Suprapubic skin (tissue), 4 donors: Measurements from ENCODE around the gene TTC1.

ENCODE experiments used
- CTCF ChIP-seq, 2 donors: fragments of 200-600 bp in 1 of 2; fragments of 450-650 bp in 1 of 2; sonication (generic) in 1 of 2; IDR thresholded peaks; one replicate each; pipeline ENCODE4 v1.5.1; 2016 to 2019; ENCODE audit warnings: antibody characterized with exemption in 2 of 2, mild to moderate bottlenecking in 1 of 2, moderate library complexity in 1 of 2
- POLR2A ChIP-seq, 2 donors: fragments of 450-650 bp; IDR thresholded peaks; one replicate each; pipeline ENCODE4 v1.6.1; 2017; ENCODE audit warnings: antibody characterized with exemption in 2 of 2, mild to moderate bottlenecking in 2 of 2, moderate library complexity in 2 of 2
- POLR2AphosphoS5 ChIP-seq, 3 donors: sonication (generic); formaldehyde crosslinking; IDR thresholded peaks; one replicate each; pipeline ENCODE4 v1.6.1; 2017; ENCODE audit warnings: antibody characterized with exemption in 3 of 3

- no peak for TF ChIP-seq CTCF (IDR thresholded peaks at IDR 0.05)
- no peak for TF ChIP-seq POLR2AphosphoS5 (IDR thresholded peaks at IDR 0.05)
- TF ChIP-seq POLR2A (IDR thresholded peaks at IDR 0.05): no peak
Observed at GRCh38 chr5:160054831-160055230, 45.9 kb downstream of the TTC1 start.
